EH (cell line): ENCODE measurements around the gene MTMR6.

ENCODE experiments used
- DNase-seq: peaks from one replicate; pipeline ENCODE4 v3.0.0-alpha.2; 2015; ENCODE audit warnings: low read depth

The MTMR6 gene

GRCh38 chr13:25286969-25287961 is at the start of gene MTMR6:
Gene MTMR6, minus strand, starts transcription at chr13:25287488. Its CDS starts 241 bp downstream, at chr13:25287247.
- DNase-seq = peak; percentile 85

GRCh38 chr13:25335856-25336255 is 48.6 kb upstream of the MTMR6 start:
- no peak for DNase-seq

- peak; percentile 49 for DNase-seq
Observed at GRCh38 chr13:25330541-25330940, 43.3 kb upstream of the MTMR6 start.

- DNase-seq = peak; percentile 40
Observed at GRCh38 chr13:25329706-25330105, 42.4 kb upstream of the MTMR6 start.

GRCh38 chr13:25324100-25324499 is 36.8 kb upstream of the MTMR6 start:
- no peak for DNase-seq

GRCh38 chr13:25319771-25320170 is 32.5 kb upstream of the MTMR6 start:
- no peak for DNase-seq

GRCh38 chr13:25318946-25319345 is 31.7 kb upstream of the MTMR6 start:
- peak; percentile 67 for DNase-seq

GRCh38 chr13:25310891-25311290 is 23.6 kb upstream of the MTMR6 start:
- DNase-seq = no peak

GRCh38 chr13:25306671-25307464 is 19.6 kb upstream of the MTMR6 start:
- DNase-seq = no peak

- no peak for DNase-seq
Observed at GRCh38 chr13:25302121-25302520, 14.8 kb upstream of the MTMR6 start.

- DNase-seq = peak; percentile 94
Observed at GRCh38 chr13:25301347-25302113, 14.2 kb upstream of the MTMR6 start, which contains the start of gene NUP58. Gene NUP58, plus strand, starts transcription at chr13:25301625. Its CDS starts 149 bp downstream, at chr13:25301774.

GRCh38 chr13:25300861-25301346 is 13.6 kb upstream of the MTMR6 start:
- no peak for DNase-seq

GRCh38 chr13:25295701-25296100 is 8.4 kb upstream of the MTMR6 start:
- DNase-seq = no peak

- DNase-seq = no peak
Observed at GRCh38 chr13:25295228-25295627, 7.9 kb upstream of the MTMR6 start.

GRCh38 chr13:25292301-25292700 is 5.0 kb upstream of the MTMR6 start:
- peak; percentile 22 for DNase-seq

GRCh38 chr13:25291691-25292090 is 4.4 kb upstream of the MTMR6 start:
- DNase-seq = no peak

- no peak for DNase-seq
Observed at GRCh38 chr13:25288966-25289365, 1.7 kb upstream of the MTMR6 start.

- DNase-seq = peak; percentile 70
Observed at GRCh38 chr13:25286308-25286968, 850 bp downstream of the MTMR6 start.

- no peak for DNase-seq
Observed at GRCh38 chr13:25281935-25282332, 5.4 kb downstream of the MTMR6 start.

- no peak for DNase-seq
Observed at GRCh38 chr13:25281193-25281934, 5.9 kb downstream of the MTMR6 start.
